HCT116 (cell line): ENCODE data around the gene OR8G5.

Experiments
- POLR2A ChIP-seq: IDR thresholded peaks from 2 replicates; pipeline ENCODE4 v1.7.0; 2011; ENCODE audit warnings: borderline replicate concordance; ENCODE audit not compliant: insufficient read depth, insufficient read length; ENCODE audit errors: extremely low read depth
- TF ChIP-seq, protein P1 (sequence below), 3 experiments: fragments of 200-600 bp in 1 of 3; sonication (generic) in 1 of 3; IDR thresholded peaks in 2 of 3; conservative IDR thresholded peaks in 1 of 3; 2 replicates each; pipeline ENCODE4 v1.5.1; 2012 to 2017; ENCODE audit warnings: low read depth in 2 of 3, low read length in 2 of 3, antibody characterized with exemption in 1 of 3, borderline replicate concordance in 1 of 3, control low read depth in 1 of 3, mild to moderate bottlenecking in 1 of 3, mixed read lengths in 1 of 3, mixed run types in 1 of 3, moderate library complexity in 1 of 3; ENCODE audit not compliant: insufficient read depth in 1 of 3

- TF ChIP-seq POLR2A = no peak
- TF ChIP-seq, protein P1, sequence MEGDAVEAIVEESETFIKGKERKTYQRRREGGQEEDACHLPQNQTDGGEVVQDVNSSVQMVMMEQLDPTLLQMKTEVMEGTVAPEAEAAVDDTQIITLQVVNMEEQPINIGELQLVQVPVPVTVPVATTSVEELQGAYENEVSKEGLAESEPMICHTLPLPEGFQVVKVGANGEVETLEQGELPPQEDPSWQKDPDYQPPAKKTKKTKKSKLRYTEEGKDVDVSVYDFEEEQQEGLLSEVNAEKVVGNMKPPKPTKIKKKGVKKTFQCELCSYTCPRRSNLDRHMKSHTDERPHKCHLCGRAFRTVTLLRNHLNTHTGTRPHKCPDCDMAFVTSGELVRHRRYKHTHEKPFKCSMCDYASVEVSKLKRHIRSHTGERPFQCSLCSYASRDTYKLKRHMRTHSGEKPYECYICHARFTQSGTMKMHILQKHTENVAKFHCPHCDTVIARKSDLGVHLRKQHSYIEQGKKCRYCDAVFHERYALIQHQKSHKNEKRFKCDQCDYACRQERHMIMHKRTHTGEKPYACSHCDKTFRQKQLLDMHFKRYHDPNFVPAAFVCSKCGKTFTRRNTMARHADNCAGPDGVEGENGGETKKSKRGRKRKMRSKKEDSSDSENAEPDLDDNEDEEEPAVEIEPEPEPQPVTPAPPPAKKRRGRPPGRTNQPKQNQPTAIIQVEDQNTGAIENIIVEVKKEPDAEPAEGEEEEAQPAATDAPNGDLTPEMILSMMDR (IDR thresholded peaks at IDR 0.05 in 2 of 3, conservative IDR thresholded peaks at IDR 0.05 in 1 of 3; ENCODE audit: borderline replicate concordance in 1 of 3, insufficient read depth in 1 of 3, low read depth in 2 of 3, low read length in 2 of 3) = no peak
Observed at GRCh38 chr11:124274000-124274399, 17.8 kb downstream of the OR8G5 start.
